Fibroblast of skin of scalp (primary cell): ENCODE data around the gene RMDN3.

Experiments
- DNase-seq: peaks from one replicate; pipeline ENCODE4 v3.0.0-alpha.2; 2013

The RMDN3 gene

GRCh38 chr15:40747685-40748631 is 7.1 kb downstream of the RMDN3 start:
- DNase-seq: no peak

GRCh38 chr15:40746916-40747418 is 8.1 kb downstream of the RMDN3 start:
- peak; percentile 78 for DNase-seq

GRCh38 chr15:40744815-40745152 is 10.3 kb downstream of the RMDN3 start:
- no peak for DNase-seq

- DNase-seq: peak; percentile 58
Measured at GRCh38 chr15:40743921-40744814, 10.9 kb downstream of the RMDN3 start.

- DNase-seq: no peak
Measured at GRCh38 chr15:40743485-40743901, 11.6 kb downstream of the RMDN3 start.

- no peak for DNase-seq
Measured at GRCh38 chr15:40739854-40740253, 15.2 kb downstream of the RMDN3 start.

GRCh38 chr15:40739047-40739446 is 16.0 kb downstream of the RMDN3 start:
- DNase-seq: no peak

- no peak for DNase-seq
Measured at GRCh38 chr15:40737048-40737447, 18.0 kb downstream of the RMDN3 start.

GRCh38 chr15:40736575-40736974 is 18.5 kb downstream of the RMDN3 start:
- no peak for DNase-seq

GRCh38 chr15:40731034-40731433 is 24.0 kb downstream of the RMDN3 start:
- no peak for DNase-seq

GRCh38 chr15:40723919-40724318 is 31.1 kb downstream of the RMDN3 start:
- DNase-seq: no peak

- DNase-seq: peak; percentile 6
Measured at GRCh38 chr15:40722934-40723333, 32.1 kb downstream of the RMDN3 start.

GRCh38 chr15:40722354-40722753 is 32.7 kb downstream of the RMDN3 start:
- no peak for DNase-seq

- no peak for DNase-seq
Measured at GRCh38 chr15:40721701-40722100, 33.4 kb downstream of the RMDN3 start.

- DNase-seq: no peak
Measured at GRCh38 chr15:40716165-40716564, 38.9 kb downstream of the RMDN3 start.

- DNase-seq: no peak
Measured at GRCh38 chr15:40714144-40714543, 40.9 kb downstream of the RMDN3 start.

- DNase-seq: no peak
Measured at GRCh38 chr15:40706121-40706520, 48.9 kb downstream of the RMDN3 start.

GRCh38 chr15:40702077-40702476 is 53.0 kb downstream of the RMDN3 start:
- no peak for DNase-seq

GRCh38 chr15:40697916-40698315 is 57.1 kb downstream of the RMDN3 start:
- DNase-seq: no peak

- DNase-seq: no peak
Measured at GRCh38 chr15:40696228-40696627, 58.8 kb downstream of the RMDN3 start.

- peak; percentile 6 for DNase-seq
Measured at GRCh38 chr15:40695469-40695890, 59.6 kb downstream of the RMDN3 start.

GRCh38 chr15:40694688-40695468 is 60.2 kb downstream of the RMDN3 start, which contains the start of gene RAD51:
Gene RAD51, plus strand, starts transcription at chr15:40695174. Its CDS starts 3,585 bp downstream, at chr15:40698759.
- DNase-seq: peak; percentile 95
